ENCODE results near the gene MAP7D1.
"Not testable (repeated sequence)": the region's sequence is repeated elsewhere in the genome, so short reads cannot be mapped to it uniquely, and the experiment has no call there.

MAP7D1 gene

DNA sequence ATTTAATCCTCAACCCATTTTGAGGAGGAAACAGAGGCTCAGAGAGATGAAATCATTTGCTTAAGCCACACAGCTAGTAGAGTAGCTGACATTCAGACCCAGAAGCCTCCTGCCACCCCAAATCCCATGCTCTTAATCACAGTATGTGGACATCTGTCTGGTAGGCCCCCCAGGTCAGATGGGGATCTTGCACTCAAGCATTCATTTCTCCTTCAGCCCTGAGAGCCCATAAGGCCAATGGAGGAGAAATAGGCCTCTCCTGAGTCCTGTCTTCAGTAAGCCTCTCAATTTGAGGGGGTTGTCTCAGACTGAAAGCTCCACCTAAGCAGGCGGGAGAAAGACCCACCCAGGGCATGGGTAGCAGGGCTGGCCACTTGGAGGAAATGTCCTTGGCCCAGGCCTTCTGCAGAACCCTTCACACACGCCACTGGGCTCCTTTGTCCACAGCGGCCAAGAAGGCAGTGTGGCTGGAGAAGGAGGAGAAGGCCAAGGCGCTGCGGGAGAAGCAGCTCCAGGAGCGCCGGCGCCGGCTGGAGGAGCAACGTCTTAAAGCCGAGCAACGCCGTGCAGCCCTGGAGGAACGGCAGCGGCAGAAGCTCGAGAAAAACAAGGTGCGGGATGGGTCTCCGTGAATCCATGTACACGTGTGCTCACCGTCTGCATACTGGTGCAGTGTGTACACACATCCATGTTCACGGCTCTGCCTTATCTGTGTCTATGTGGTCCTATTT is 16.2 kb downstream of the MAP7D1 start:
- H3K4me3 Mint-ChIP-seq = no peak overlapping the region
- CTCF ChIA-PET = interaction anchor here (1.2 to 3.0 kb wide), 3 partner anchors 11 to 23 kb away, joined by 3 to 16 read pairs (median 4); partner anchors contain the start of gene TRAPPC3
- H3K4me1 Mint-ChIP-seq = peaks cover 4% of the 10 kb centered on the region
- no peaks in the 10 kb centered on the region for H3K9me3 Mint-ChIP-seq
- peaks cover 55% of the 10 kb centered on the region for H3K36me3 Mint-ChIP-seq
- H3K27ac Mint-ChIP-seq = no peak overlapping the region
- DNase-seq = no peak
- no peaks in the 10 kb centered on the region for H3K27me3 Mint-ChIP-seq

- Mint-ChIP-seq H3K4me1 (peaks cover 4% of the 10 kb centered on the region), H3K27ac (no peak overlapping the region), H3K27me3 (no peaks in the 10 kb centered on the region), H3K4me3 (no peak overlapping the region), H3K9me3 (no peaks in the 10 kb centered on the region), H3K36me3 (peaks cover 57% of the 10 kb centered on the region)
- CTCF ChIA-PET = interaction anchor here (1.2 to 3.0 kb wide), 3 partner anchors 11 to 23 kb away, joined by 3 to 16 read pairs (median 4); partner anchors contain the start of gene TRAPPC3
- no peak for DNase-seq
Measured at GRCh38 chr1:36172983-36173382, 17.0 kb downstream of the MAP7D1 start.

GRCh38 chr1:36174713-36175112 is 18.8 kb downstream of the MAP7D1 start:
- no peaks in the 10 kb centered on the region for H3K4me1 Mint-ChIP-seq
- CTCF ChIA-PET = interaction anchor here (3.0 kb wide), 1 partner anchor 14 kb away, joined by 16 read pairs; no protein-coding TSS in a partner anchor
- H3K36me3 Mint-ChIP-seq = peaks cover 58% of the 10 kb centered on the region
- no peaks in the 10 kb centered on the region for H3K27me3 Mint-ChIP-seq
- no peaks in the 10 kb centered on the region for H3K9me3 Mint-ChIP-seq
- DNase-seq = no peak
- no peak overlapping the region for H3K4me3 Mint-ChIP-seq
- H3K27ac Mint-ChIP-seq = no peak overlapping the region

- Mint-ChIP-seq H3K27me3 (no peaks in the 10 kb centered on the region), H3K27ac (no peak overlapping the region), H3K4me3 (no peak overlapping the region), H3K4me1 (no peaks in the 10 kb centered on the region), H3K36me3 (peaks cover 64% of the 10 kb centered on the region), H3K9me3 (no peaks in the 10 kb centered on the region)
- no peak for DNase-seq
- CTCF ChIA-PET = no interaction called here
Measured at GRCh38 chr1:36175137-36176095, 19.5 kb downstream of the MAP7D1 start.

GRCh38 chr1:36176106-36176949 is 20.4 kb downstream of the MAP7D1 start:
- DNase-seq = no peak
- peaks cover 63% of the 10 kb centered on the region for H3K36me3 Mint-ChIP-seq
- no peak overlapping the region for H3K27ac Mint-ChIP-seq
- CTCF ChIA-PET = no interaction called here
- no peaks in the 10 kb centered on the region for H3K9me3 Mint-ChIP-seq
- H3K27me3 Mint-ChIP-seq = no peaks in the 10 kb centered on the region
- no peak overlapping the region for H3K4me3 Mint-ChIP-seq
- H3K4me1 Mint-ChIP-seq = no peaks in the 10 kb centered on the region

DNA sequence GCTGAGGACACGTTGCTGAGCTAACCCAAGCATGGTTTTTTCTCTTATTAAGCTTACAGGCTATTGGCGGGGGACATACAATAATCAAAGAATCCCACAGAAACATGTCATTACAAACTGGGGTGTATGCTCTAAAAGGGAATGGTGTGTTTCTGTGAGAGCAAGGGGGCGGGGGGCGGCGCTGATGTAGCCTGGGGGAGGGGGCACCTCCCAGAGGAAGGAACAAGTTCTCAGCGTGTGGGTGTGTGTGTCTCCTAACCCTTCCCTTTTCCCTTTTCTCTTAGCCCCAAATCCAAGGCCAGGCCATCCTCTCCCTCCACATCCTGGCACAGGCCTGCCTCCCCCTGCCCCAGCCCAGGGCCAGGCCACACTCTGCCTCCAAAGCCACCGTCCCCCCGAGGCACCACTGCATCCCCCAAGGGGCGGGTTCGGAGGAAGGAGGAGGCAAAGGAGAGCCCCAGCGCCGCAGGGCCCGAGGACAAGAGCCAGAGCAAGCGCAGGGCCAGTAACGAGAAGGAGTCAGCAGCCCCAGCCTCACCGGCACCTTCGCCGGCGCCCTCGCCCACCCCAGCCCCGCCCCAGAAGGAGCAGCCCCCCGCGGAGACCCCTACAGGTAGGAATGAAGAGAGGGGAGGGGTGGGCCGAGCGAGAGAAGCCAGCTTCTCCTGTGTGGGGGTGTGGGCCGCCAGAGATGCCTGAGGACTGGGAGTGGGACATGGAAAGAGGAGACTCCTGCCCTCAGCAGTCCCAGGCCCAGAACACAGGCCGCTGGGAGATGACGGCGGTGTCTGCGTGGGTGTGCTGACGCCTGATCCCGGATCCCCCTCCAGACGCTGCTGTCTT is 21.9 kb downstream of the MAP7D1 start:
- CTCF ChIA-PET = no interaction called here
- no peaks in the 10 kb centered on the region for H3K4me1 Mint-ChIP-seq
- no peaks in the 10 kb centered on the region for H3K27me3 Mint-ChIP-seq
- no peaks in the 10 kb centered on the region for H3K9me3 Mint-ChIP-seq
- H3K4me3 Mint-ChIP-seq = no peak overlapping the region
- peaks cover 53% of the 10 kb centered on the region for H3K36me3 Mint-ChIP-seq
- DNase-seq = no peak
- no peak overlapping the region for H3K27ac Mint-ChIP-seq

DNA sequence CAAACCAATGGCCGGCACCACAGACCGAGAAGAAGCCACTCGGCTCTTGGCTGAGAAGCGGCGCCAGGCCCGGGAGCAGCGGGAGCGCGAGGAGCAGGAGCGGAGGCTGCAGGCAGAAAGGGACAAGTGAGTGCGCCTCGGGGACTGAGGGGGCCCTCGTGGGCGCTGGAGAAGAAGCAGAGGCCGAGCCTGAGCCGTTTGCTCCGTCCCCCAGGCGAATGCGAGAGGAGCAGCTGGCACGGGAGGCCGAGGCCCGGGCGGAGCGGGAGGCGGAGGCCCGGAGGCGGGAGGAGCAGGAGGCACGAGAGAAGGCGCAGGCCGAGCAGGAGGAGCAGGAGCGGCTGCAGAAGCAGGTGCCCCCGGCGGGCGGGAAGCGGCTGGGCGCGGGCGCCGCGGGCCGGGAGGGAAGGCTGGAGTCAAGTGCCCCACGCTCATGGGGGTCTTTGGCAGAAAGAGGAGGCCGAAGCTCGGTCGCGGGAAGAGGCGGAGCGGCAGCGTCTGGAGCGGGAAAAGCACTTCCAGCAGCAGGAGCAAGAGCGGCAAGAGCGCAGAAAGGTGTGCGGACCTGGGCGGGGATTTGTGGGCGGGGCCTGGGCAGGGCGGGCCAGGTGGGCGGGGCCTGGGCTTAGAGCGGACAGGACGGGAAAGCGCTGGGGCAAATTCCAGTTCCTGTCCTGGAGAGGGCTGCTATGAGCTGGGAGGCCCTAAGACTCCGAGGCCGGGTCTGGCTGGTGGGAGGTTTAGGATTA is 22.7 kb downstream of the MAP7D1 start:
- DNase-seq = no peak
- H3K27me3 Mint-ChIP-seq = no peaks in the 10 kb centered on the region
- no peaks in the 10 kb centered on the region for H3K4me1 Mint-ChIP-seq
- H3K9me3 Mint-ChIP-seq = no peaks in the 10 kb centered on the region
- CTCF ChIA-PET = no interaction called here
- no peak overlapping the region for H3K4me3 Mint-ChIP-seq
- peaks cover 46% of the 10 kb centered on the region for H3K36me3 Mint-ChIP-seq
- H3K27ac Mint-ChIP-seq = no peak overlapping the region

- Mint-ChIP-seq H3K9me3 (no peaks in the 10 kb centered on the region), H3K4me1 (no peaks in the 10 kb centered on the region), H3K27ac (no peak overlapping the region), H3K4me3 (no peak overlapping the region), H3K36me3 (peaks cover 40% of the 10 kb centered on the region), H3K27me3 (no peaks in the 10 kb centered on the region)
- DNase-seq = no peak
- CTCF ChIA-PET = no interaction called here
Measured at GRCh38 chr1:36179220-36179600, 23.2 kb downstream of the MAP7D1 start.

DNA sequence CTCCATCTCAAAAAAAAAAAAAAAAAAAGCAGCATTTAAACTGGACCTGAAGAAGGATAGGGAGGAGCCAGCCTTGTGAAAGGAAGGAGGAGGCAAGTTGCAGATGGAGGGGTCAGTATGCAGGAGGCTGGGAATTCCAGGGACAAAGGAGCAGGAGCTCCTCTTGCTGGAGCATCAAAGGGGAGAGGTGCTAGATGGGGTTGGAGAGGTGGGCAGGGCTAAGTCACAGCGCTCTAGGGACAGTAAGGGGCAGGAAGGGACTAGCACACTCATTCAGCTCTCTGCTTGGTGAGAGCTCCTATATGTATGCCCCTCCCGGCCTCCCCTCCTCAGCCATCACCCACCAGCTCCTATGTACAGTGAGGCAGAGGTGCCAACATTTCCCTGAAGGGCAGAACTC is 26.8 kb downstream of the MAP7D1 start:
- no peak for DNase-seq
- Mint-ChIP-seq H3K36me3 (peaks cover 21% of the 10 kb centered on the region), H3K9me3 (no peaks in the 10 kb centered on the region), H3K4me3 (no peak overlapping the region), H3K27me3 (no peaks in the 10 kb centered on the region), H3K27ac (peak overlapping the region; percentile 10), H3K4me1 (peaks cover 6% of the 10 kb centered on the region)
- CTCF ChIA-PET = interaction anchor here (0.5 to 8.9 kb wide), 3 partner anchors 30 to 103 kb away, joined by 3 to 179 read pairs (median 5); partner anchors contain the start of genes MAP7D1 and TRAPPC3

DNA sequence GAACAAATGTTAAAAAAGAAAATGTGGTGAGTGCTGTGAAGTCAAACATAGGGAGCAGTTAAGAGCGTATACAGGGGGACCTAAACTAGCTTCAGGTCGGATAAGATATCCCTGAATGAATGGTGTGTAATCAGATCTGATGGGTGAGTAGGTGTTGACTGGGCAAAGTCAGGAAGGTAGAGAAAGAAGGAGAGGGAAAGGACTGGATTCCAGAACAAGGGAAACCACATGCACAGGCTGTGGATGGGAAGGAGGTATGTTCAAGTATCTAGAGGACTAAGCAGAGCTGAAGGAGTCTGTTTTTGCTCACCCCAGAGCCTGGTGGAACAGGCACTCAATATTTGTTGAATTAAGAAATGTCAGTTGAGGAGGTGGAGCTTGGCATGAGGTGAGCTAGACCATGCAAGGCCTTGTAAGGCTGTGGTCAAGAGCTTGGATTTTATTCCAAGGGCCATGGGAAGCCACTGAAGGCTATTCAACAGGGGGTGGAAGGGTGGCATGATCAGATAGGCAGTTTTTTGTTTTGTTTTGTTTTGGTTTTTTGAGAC is 27.4 kb downstream of the MAP7D1 start:
- peaks cover 19% of the 10 kb centered on the region for H3K36me3 Mint-ChIP-seq
- DNase-seq = no peak
- peak overlapping the region; percentile 8 for H3K27ac Mint-ChIP-seq
- no peaks in the 10 kb centered on the region for H3K27me3 Mint-ChIP-seq
- no peak overlapping the region for H3K4me3 Mint-ChIP-seq
- CTCF ChIA-PET = interaction anchor here (0.5 to 8.9 kb wide), 4 partner anchors 30 to 102 kb away, joined by 3 to 179 read pairs (median 4); partner anchors contain the start of genes MAP7D1 and TRAPPC3
- no peaks in the 10 kb centered on the region for H3K9me3 Mint-ChIP-seq
- H3K4me1 Mint-ChIP-seq = peaks cover 12% of the 10 kb centered on the region

- H3K36me3 Mint-ChIP-seq = no peaks in the 10 kb centered on the region
- DNase-seq = peak; percentile 89
- H3K27ac Mint-ChIP-seq = peak overlapping the region; percentile 24
- peaks cover 12% of the 10 kb centered on the region for H3K4me1 Mint-ChIP-seq
- H3K27me3 Mint-ChIP-seq = no peaks in the 10 kb centered on the region
- CTCF ChIA-PET = interaction anchor here (0.5 to 8.9 kb wide), 34 partner anchors 10 to 234 kb away, joined by 3 to 179 read pairs (median 4); partner anchors contain the start of genes MAP7D1, SH3D21, THRAP3 and TRAPPC3
- H3K4me3 Mint-ChIP-seq = no peak overlapping the region
- no peaks in the 10 kb centered on the region for H3K9me3 Mint-ChIP-seq
Measured at GRCh38 chr1:36187800-36188593, 32.0 kb downstream of the MAP7D1 start.

DNA sequence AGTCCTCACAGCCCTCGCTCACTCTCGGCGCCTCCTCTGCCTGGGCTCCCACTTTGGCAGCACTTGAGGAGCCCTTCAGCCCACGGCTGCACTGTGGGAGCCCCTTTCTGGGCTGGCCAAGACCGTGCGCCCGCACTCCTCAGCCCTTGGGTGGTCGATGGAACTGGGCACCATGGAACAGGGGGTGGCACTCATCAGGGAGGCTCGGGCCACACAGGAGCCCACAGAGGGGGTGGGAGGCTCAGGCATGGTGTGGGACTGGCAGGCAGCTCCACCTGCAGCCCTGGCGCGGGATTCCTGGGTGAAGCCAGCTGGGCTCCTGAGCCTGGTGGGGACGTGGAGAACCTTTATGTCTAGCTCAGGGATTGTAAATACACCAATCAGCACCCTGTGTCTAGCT is 40.8 kb downstream of the MAP7D1 start:
- not testable (repeated sequence) for H3K4me1 Mint-ChIP-seq, H3K9me3 Mint-ChIP-seq, DNase-seq, H3K27ac Mint-ChIP-seq, H3K36me3 Mint-ChIP-seq, H3K4me3 Mint-ChIP-seq
- peaks cover 15% of the 10 kb centered on the region for H3K27me3 Mint-ChIP-seq
- CTCF ChIA-PET = interaction anchor here (1.8 kb wide), 1 partner anchor 9 kb away, joined by 6 read pairs; no protein-coding TSS in a partner anchor

All from activated naive CD4-positive, alpha-beta T cell treated with anti-CD3 and anti-CD28 coated beads, Interleukin-2, amount 10 ng/mL, durations not matched to agents 7 days and 5 days (primary cell).